SU-DHL-6 (cell line): ENCODE data around the gene HDAC11.

ENCODE experiments used
- H2AFZ ChIP-seq: fragments of 200-600 bp; sonication (generic); 2 replicates; pipeline ENCODE4 v1.6.1; 2014; ENCODE audit warnings: low read depth, mild to moderate bottlenecking, moderate library complexity, mixed read lengths, antibody characterized with exemption, low read length; ENCODE audit not compliant: severe bottlenecking
- H3F3A ChIP-seq: fragments of 200-600 bp; shearing (Covaris generic); 2 replicates; pipeline ENCODE4 v1.6.0; 2016; ENCODE audit warnings: antibody characterized with exemption, mild to moderate bottlenecking; ENCODE audit not compliant: insufficient read depth
- H3K27ac ChIP-seq: fragments of 200-600 bp; sonication (generic); 2 replicates; pipeline ENCODE4 v1.5.1; 2016; ENCODE audit warnings: low read depth, mild to moderate bottlenecking, low read length, moderate library complexity, mixed read lengths
- H3K27me3 ChIP-seq: fragments of 200-600 bp; sonication (generic), shearing (Covaris generic); 2 replicates; pipeline ENCODE4 v1.6.0; 2014; ENCODE audit warnings: mild to moderate bottlenecking, low read length
- H3K36me3 ChIP-seq: fragments of 200-600 bp; sonication (generic); 2 replicates; pipeline ENCODE4 v1.6.1; 2014; ENCODE audit warnings: mild to moderate bottlenecking, low read length, mixed read lengths
- H3K4me2 ChIP-seq: fragments of 300-600, 200-600 bp; shearing (Covaris generic), sonication (generic); 2 replicates; pipeline ENCODE4 v1.6.0; 2014; ENCODE audit warnings: low read length, low read depth, mild to moderate bottlenecking; ENCODE audit not compliant: poor library complexity, severe bottlenecking
- H3K4me3 ChIP-seq: fragments of 200-600 bp; sonication (generic); 2 replicates; pipeline ENCODE4 v1.5.1; 2014; ENCODE audit warnings: antibody characterized with exemption, low read length, mild to moderate bottlenecking, mixed read lengths; ENCODE audit not compliant: insufficient read depth, poor library complexity, severe bottlenecking
- H3K79me2 ChIP-seq: fragments of 200-600 bp; sonication (generic); 2 replicates; pipeline ENCODE4 v1.6.1; 2014; ENCODE audit warnings: mild to moderate bottlenecking, low read length, moderate library complexity; ENCODE audit not compliant: insufficient read depth
- H3K9ac ChIP-seq: fragments of 200-600 bp; sonication (generic); 2 replicates; pipeline ENCODE4 v1.7.0; 2014; ENCODE audit warnings: mild to moderate bottlenecking, low read length
- H3K9me2 ChIP-seq: fragments of 200-600 bp; sonication (generic); replicated peaks from 2 replicates; pipeline ENCODE4 v1.6.1; 2014; ENCODE audit warnings: low read length; ENCODE audit not compliant: insufficient read depth
- H3K9me3 ChIP-seq: fragments of 200-600 bp; sonication (generic); 2 replicates; pipeline ENCODE4 v1.6.1; 2014; ENCODE audit warnings: low read length, mixed read lengths; ENCODE audit not compliant: insufficient read depth
- H4K20me1 ChIP-seq: fragments of 200-600 bp; sonication (generic); 2 replicates; pipeline ENCODE4 v1.6.1; 2014; ENCODE audit warnings: low read depth, mild to moderate bottlenecking, antibody characterized with exemption, low read length, moderate library complexity, mixed read lengths
- CTCF ChIP-seq: fragments of 200-600 bp; sonication (generic); IDR thresholded peaks from one replicate; pipeline ENCODE4 v1.5.1; 2017; ENCODE audit warnings: antibody characterized with exemption, mild to moderate bottlenecking, low read length, moderate library complexity; ENCODE audit not compliant: insufficient read depth, poor library complexity, severe bottlenecking
- EZH2phosphoT487 ChIP-seq: fragments of 200-600 bp; sonication (generic), shearing (Covaris generic); conservative IDR thresholded peaks from 2 replicates; pipeline ENCODE4 v1.6.1; 2018; ENCODE audit warnings: mild to moderate bottlenecking, antibody characterized with exemption, low read length, moderate library complexity, mixed read lengths

HDAC11 gene

GRCh38 chr3:13532631-13533030, 52.5 kb downstream of the HDAC11 start:
- H3K9me3 ChIP-seq: no peaks in the 10 kb centered on the region
- H3F3A ChIP-seq: no peaks in the 10 kb centered on the region
- no peak overlapping the region for H3K9ac ChIP-seq
- no peaks in the 10 kb centered on the region for H3K27me3 ChIP-seq
- no peaks in the 10 kb centered on the region for H3K9me2 ChIP-seq
- H4K20me1 ChIP-seq: no peaks in the 10 kb centered on the region
- H3K4me3 ChIP-seq: no peak overlapping the region
- no peak overlapping the region for H3K27ac ChIP-seq
- TF ChIP-seq EZH2phosphoT487 (no peak), CTCF (no peak)
- no peaks in the 10 kb centered on the region for H3K79me2 ChIP-seq
- no peaks in the 10 kb centered on the region for H3K36me3 ChIP-seq
- H2AFZ ChIP-seq: no peak overlapping the region
- H3K4me2 ChIP-seq: no peak overlapping the region

GRCh38 chr3:13533885-13534301, 53.8 kb downstream of the HDAC11 start:
- H3K36me3 ChIP-seq: no peaks in the 10 kb centered on the region
- no peaks in the 10 kb centered on the region for H4K20me1 ChIP-seq
- H3K9me3 ChIP-seq: no peaks in the 10 kb centered on the region
- no peak overlapping the region for H2AFZ ChIP-seq
- TF ChIP-seq EZH2phosphoT487: no peak
- no peak overlapping the region for H3K9ac ChIP-seq
- no peaks in the 10 kb centered on the region for H3K79me2 ChIP-seq
- no peaks in the 10 kb centered on the region for H3K9me2 ChIP-seq
- no peak overlapping the region for H3K4me3 ChIP-seq
- H3K4me2 ChIP-seq: no peak overlapping the region
- no peaks in the 10 kb centered on the region for H3K27me3 ChIP-seq
- H3K27ac ChIP-seq: no peak overlapping the region
- no peaks in the 10 kb centered on the region for H3F3A ChIP-seq

GRCh38 chr3:13535526-13535875, 55.4 kb downstream of the HDAC11 start:
- no peak overlapping the region for H2AFZ ChIP-seq
- no peaks in the 10 kb centered on the region for H3K36me3 ChIP-seq
- no peak overlapping the region for H3K4me2 ChIP-seq
- TF ChIP-seq EZH2phosphoT487 (no peak), CTCF (no peak)
- H3F3A ChIP-seq: no peaks in the 10 kb centered on the region
- no peak overlapping the region for H3K9ac ChIP-seq
- no peaks in the 10 kb centered on the region for H3K9me3 ChIP-seq
- no peaks in the 10 kb centered on the region for H3K9me2 ChIP-seq
- H3K27me3 ChIP-seq: no peaks in the 10 kb centered on the region
- H4K20me1 ChIP-seq: no peaks in the 10 kb centered on the region
- H3K79me2 ChIP-seq: no peaks in the 10 kb centered on the region
- no peak overlapping the region for H3K4me3 ChIP-seq
- no peak overlapping the region for H3K27ac ChIP-seq

- Histone ChIP-seq H3K27ac (no peak overlapping the region), H3K27me3 (no peaks in the 10 kb centered on the region), H3F3A (no peaks in the 10 kb centered on the region)
Observed at GRCh38 chr3:13535905-13536304, 55.8 kb downstream of the HDAC11 start.

More at GRCh38 chr3:13535905-13536304, 55.8 kb downstream of the HDAC11 start:
- Histone ChIP-seq H3K79me2 (no peaks in the 10 kb centered on the region), H3K4me3 (no peak overlapping the region), H4K20me1 (no peaks in the 10 kb centered on the region), H3K36me3 (no peaks in the 10 kb centered on the region), H3K9me3 (no peaks in the 10 kb centered on the region), H2AFZ (no peak overlapping the region), H3K4me2 (no peak overlapping the region), H3K9ac (no peak overlapping the region), H3K9me2 (no peaks in the 10 kb centered on the region)
- no peak for TF ChIP-seq EZH2phosphoT487
- no peak for TF ChIP-seq CTCF
